NCI-H2227 treated with DMSO at 0.1 percent for 48 hours (cell line): ENCODE data around the gene ANKZF1.

Experiments
- DNase-seq: peaks from one replicate; lab custom pipeline; 2025; lab: John Stamatoyannopoulos, UW

ANKZF1 gene

DNA sequence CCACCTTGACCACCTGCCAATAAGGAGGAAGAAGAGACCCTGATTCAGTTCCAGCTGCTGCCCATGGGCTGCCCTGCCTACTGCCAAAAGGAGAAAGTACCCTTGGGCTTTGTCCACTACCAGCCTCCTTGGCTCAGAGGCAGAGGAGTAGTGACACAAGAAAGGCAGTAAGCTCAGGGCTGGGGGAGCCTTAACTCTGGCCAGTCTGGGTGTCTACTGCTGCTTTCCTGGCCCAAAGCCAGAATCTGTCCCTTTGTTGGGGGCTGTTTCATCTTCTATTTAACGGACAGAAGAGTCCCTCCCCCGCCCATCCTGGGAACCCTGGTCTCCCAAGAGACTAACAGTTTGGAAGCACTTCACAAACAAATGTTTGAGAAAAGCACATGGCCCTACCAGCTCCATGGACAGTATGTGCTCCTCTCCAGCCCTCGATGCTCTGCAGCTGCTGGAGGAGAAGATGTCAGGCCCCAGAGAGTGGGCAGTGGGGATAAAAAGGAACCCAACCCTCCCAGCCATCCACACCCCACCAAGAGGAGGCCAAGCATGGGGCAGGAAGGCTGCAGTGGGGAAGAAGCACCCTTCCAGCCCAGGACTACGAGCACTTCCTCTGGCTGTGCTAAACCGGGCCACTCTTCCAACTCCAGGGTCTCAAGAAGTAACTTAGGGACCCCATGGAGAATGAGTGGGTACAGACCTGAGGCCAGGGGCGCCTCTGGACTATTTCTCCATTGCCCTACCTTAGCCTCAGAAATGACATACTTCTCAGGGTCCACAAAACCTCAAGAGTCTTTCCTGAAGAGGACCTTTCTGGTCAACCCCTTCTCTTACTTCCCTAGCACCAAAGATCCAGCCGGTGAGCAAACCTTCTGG is 1.3 kb upstream of the ANKZF1 start:
- DNase-seq = no peak

DNA sequence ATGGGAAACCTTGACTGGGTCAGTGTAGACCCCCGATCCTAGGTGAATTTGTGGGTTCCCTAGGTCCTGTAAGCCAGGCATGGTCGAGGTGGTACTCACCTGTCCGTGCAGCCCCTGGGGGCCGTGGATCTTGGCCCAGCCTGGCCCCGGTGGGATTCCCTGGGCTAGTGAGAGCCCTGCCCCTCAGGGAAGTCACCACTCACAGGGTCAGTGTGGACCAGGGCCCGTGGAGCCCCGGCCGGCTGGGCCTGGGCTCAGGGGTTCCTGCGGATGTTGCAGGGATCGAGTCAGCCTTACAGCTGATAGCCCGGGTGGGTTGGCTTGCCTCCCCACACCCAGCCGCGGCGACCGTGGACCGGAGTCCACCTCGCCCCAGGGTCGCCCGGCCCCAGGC is 698 bp upstream of the ANKZF1 start:
- DNase-seq = no peak

DNA sequence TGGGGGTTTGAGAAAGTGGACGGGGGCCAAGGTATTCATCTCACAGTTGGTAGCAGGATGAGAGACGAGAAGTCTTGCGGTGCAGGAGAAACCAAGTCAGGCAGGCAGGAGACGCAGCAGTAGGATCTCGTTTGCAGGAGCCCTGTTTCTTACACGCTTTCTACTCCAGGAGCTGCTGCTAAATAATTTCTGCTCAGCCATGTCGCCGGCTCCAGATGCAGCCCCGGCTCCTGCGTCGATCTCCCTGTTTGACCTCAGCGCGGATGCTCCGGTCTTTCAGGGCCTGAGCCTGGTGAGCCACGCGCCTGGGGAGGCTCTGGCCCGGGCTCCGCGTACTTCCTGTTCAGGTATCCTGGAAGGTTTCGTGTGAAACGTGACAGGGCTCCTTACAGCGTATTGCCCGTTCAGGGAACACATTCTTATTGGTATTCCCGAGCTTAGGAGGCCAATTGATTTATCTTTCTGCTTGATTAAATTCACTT is 494 bp downstream of the ANKZF1 start:
- no peak for DNase-seq

DNA sequence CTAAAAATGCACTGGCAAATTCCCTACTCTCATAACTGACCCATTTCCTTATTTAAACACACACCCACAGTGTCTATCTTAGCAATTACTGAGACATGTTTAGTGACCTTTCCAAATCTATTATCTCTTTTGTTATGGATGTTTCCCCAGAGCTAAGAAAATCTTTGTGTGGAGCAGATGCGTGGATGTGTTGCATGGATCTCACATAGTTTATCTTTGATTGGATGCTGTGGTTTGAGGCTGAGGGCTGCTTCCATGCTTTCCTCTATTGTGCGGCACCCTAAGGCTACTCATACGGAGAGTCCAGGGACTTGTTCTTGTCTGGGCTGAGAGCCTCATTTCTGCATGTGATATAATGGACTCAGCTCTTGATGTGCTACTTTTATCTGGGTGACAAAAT is 4.7 kb downstream of the ANKZF1 start:
- no peak for DNase-seq

DNA sequence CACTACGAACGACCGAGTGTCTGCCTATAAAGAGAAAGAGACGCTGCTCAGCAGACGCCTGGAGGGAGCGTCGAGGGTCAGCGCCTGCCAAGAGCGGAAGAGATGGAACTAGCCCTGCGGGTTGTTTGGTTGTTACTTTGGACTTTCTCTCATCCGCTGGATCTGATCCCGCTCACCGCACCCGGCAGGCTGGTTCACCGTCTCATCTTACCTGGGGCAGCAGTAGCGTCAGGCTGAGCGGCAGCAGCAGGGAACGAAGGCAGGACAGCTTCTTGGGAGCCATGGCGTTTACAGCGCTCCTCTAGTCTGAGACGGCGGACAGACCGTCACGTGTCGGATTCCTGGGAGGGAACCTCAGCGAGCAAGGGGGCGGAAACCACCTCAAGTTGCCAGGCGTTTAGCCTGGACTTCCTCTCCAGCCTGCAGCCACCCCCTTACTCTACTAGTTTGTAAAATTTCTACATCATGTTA is 13.7 kb downstream of the ANKZF1 start:
- DNase-seq = no peak

DNA sequence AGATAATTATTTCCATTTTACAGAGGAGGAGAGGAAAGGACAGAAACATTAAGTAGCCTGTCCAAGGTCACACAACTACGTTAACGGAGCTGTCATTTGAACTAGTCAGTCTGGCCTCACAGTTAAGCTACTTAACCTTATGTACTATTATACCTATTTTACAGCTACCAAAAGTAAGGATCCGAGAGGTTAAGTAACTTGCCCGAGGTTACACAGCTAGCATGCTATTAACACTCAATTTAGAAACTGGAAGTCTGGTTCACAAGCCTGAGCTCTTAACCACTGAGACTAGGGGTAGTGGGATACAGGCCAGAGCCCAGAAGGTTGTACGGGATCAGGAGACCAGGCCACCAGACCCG is 15.2 kb downstream of the ANKZF1 start:
- DNase-seq = no peak

DNA sequence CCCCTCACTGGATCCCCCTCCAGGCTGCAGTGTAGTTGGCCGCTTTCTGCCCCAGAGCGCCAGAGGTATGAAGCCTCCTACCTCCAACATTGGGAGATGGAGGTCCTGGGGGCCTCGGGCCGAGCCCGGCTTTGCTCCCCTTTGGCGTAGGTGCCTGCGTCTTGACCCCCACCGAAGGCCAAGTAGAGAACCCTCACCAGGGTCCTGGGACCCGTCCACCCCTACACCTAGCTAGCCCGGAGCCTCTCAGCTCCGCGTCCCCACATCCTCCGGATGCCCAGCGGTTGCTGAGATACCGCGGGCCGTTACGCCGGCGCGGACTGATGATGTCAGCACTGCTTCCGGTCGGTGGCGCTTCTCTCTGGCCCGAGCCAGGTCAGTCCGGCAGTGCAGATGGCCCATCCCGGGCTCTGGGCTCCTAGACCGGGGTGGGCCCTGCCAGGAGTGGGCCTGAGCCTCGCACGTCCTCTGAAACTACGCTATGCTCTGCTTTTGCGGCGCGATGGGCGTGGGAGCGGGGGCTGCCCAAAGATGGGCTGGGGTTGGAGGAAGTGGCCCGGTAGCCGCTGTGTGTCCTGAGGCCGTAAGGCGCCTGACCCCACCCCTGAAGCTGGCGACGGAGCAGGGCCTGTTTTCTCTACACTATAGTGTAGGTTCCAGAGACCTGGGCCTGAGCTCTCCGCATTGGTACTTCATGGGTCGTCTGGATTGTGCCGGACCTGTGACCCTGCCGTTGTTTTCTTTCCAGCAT is 15.7 kb downstream of the ANKZF1 start, which contains the start of the genes GLB1L and STK16:
TSS of gene GLB1L (minus strand) at position 297 of the 751 bp plus-strand sequence. CDS start 1,871 bp downstream, outside the sequence.
TSS of gene STK16 (plus strand) at position 332 of the 751 bp plus-strand sequence. CDS start 521 bp downstream, outside the sequence.
- peak; percentile 82 for DNase-seq

DNA sequence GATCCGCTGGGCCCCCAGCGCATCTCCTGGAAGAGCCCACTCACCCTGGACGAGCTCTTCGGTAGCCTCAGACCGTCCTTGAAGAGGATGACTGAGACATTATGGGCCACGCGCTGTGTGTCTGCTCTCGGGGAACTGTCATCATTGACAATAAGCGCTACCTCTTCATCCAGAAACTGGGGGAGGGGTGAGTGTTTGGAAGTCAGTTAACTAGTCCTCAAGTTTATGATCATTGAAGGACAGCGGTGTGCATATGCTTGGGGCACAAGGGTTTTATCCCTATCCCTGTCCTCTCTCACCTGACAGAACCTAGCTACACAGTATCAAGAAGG is 16.3 kb downstream of the ANKZF1 start:
- DNase-seq = no peak

DNA sequence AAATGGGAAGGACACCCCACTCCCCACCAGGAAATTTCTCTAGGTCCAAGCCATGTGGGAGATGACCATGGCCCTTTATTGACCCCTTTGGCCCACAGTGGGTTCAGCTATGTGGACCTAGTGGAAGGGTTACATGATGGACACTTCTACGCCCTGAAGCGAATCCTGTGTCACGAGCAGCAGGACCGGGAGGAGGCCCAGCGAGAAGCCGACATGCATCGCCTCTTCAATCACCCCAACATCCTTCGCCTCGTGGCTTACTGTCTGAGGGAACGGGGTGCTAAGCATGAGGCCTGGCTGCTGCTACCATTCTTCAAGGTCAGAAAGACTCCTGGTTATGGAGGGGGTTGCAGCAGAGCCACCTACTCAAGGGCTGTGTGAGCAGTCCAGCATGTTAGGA is 17.0 kb downstream of the ANKZF1 start:
- no peak for DNase-seq

DNA sequence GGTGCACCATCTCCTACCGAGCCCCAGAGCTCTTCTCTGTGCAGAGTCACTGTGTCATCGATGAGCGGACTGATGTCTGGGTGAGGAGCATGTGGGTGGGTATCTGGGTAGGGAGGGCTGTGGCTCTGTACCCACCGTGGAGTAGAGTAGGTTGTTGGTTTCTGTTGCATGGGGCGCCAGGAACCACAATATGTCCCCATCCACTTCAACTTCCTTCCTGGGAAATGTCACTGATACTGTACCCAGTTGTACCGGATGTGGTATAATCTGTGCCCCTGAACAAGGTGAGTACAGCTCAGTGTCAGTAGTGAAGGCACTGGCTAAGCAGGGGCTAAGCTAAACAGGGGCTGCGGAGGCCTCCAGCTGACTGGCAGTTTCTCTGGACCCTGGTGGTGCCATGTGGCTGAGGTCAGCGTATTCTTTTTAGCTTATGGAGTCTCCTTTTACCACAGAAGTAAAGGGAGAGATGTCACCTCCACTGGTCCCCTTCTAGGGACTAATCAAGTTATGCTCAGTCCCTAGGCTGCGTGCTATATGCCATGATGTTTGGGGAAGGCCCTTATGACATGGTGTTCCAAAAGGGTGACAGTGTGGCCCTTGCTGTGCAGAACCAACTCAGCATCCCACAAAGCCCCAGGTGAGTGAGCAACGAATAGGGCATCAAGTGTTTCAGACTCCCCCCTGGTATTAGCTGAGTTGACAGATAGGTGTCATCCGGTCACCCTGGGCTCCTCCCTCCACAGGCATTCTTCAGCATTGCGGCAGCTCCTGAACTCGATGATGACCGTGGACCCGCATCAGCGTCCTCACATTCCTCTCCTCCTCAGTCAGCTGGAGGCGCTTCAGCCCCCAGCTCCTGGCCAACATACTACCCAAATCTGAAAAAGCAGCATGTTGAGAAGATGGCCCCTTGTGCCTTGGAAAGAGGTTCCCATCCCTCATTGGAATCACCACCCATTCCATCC is 18.4 kb downstream of the ANKZF1 start:
- no peak for DNase-seq

DNA sequence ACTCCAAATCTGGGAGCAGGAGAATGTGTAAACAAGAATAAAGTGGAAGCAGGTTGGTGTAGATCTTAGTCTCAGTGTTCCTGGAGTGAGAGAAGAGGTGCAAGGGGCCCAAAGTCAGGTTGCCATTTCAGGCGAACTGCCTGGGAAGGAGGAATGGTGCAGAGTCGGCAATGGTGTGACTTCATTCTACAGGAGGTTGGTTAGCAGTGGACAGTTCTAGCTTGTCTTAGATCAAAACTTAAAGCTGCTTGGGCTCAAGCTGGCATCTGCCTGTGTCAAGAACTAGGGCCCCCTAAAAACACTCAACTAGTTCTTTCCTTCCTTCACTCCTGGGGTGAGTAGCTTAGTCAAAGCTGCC is 19.2 kb downstream of the ANKZF1 start:
- DNase-seq = no peak

DNA sequence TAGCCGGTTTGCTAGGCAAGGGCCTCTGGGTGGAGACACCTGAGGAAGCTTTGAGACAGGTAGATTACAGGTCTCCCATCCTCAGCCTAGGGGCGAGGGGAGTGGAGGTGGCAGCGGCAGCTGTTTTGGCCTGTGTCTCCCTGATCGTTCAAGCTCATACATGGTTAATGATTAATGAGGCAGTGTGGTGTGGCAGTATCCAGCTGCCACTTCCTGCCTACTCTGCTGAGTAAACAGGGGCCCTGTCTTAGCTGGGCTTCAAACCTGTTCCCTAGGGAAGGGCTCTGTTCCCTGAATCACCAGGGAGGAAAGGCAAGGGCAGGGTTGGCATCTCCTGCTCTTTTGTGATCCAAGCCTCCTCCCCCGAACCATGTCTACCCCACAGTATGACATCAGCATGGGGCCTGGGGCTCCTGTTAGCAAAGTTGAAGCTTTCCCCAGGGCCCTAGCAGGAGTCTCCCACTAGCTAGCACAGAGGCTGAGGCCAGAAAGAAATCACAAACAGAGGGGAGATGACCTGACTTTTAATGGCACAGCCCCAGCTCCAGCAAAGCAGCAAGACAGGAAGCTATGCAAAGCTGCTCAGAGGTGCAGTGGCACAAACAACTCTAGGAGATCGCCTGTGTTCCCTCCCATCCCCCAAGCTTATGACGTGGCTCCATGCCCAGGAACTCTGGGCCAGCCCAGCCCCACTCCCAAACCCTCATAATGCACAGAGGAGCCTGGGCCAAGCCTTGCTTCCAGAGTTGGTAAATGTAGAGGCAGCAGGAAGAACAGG is 19.8 kb downstream of the ANKZF1 start:
- no peak for DNase-seq

DNA sequence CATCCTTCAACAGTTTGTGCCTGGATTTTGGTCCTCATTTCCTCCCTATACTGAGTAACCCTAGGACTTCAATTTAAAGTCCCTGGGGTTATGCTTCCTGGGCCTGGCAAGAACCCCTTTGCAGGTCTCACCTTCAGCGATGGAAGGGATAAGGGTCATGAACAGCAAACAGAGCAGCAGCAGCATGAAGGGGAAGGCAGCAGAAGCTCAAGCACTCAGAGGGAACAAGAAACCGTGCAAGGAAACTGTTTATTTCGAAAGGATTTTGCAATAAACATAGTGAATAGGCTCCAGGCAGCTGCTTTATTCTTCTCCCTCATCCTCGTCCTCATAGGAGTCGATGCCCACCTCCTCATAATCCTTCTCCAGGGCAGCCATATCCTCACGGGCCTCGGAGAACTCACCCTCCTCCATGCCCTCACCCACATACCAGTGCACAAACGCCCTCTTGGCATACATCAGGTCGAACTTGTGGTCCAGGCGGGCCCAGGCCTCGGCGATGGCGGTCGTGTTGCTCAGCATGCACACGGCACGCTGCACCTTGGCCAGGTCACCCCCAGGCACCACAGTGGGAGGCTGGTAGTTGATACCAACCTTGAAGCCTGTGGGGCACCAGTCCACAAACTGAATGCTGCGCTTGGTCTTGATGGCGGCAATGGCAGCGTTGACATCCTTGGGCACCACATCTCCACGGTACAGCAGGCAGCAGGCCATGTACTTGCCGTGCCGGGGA is 20.6 kb downstream of the ANKZF1 start:
- no peak for DNase-seq

DNA sequence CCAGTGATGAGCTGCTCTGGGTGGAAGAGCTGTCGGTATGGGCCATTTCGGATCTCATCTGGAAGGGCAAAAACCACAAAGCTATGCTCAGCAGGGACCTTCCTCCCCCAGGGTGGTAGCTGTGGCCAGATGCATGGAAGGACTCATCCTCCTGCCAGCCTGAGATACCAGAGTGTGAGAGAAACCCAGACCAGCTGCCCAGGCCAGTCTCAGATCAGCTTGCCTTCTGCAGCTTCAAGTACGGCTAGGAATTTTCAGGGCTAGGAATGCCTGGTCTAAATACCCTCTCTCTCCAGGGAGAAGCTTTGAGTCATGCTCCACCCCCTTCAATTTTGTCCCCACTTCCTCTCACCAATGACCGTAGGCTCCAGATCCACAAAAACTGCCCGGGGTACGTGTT is 22.1 kb downstream of the ANKZF1 start:
- DNase-seq = no peak

DNA sequence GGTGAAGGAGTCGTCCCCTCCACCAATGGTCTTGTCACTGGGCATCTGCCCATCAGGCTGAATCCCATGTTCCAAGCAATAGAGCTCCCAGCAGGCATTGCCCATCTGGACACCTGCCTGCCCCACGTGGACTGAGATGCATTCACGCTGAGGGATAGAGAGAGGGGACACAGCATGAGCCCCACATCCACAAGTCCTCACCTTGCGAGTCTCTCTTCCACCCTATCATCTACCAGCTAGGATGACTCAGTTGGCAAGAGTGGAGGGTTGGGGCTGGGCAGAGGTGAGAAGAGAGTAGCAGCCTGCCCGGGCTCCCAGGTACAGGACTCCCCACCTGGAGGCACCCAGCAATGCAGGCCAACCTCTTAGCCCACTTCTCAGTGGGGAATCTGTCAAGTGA is 22.5 kb downstream of the ANKZF1 start:
- DNase-seq = no peak

DNA sequence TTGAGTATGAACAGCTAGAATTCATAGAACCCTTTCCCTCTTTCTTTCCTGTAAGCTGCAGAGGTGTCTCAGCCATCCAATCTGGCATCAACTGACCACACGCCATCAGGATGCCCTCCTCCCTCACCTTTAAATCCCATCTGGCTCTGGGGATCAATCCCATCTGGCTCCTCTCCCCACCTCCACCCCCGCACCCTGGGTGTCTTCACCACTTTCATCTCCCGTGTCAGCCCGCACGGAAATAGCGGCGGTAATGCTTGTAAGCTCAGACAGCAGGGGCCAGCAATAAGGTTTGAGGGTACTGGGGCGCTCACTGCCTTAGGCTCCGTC is 22.9 kb downstream of the ANKZF1 start:
- DNase-seq = no peak

DNA sequence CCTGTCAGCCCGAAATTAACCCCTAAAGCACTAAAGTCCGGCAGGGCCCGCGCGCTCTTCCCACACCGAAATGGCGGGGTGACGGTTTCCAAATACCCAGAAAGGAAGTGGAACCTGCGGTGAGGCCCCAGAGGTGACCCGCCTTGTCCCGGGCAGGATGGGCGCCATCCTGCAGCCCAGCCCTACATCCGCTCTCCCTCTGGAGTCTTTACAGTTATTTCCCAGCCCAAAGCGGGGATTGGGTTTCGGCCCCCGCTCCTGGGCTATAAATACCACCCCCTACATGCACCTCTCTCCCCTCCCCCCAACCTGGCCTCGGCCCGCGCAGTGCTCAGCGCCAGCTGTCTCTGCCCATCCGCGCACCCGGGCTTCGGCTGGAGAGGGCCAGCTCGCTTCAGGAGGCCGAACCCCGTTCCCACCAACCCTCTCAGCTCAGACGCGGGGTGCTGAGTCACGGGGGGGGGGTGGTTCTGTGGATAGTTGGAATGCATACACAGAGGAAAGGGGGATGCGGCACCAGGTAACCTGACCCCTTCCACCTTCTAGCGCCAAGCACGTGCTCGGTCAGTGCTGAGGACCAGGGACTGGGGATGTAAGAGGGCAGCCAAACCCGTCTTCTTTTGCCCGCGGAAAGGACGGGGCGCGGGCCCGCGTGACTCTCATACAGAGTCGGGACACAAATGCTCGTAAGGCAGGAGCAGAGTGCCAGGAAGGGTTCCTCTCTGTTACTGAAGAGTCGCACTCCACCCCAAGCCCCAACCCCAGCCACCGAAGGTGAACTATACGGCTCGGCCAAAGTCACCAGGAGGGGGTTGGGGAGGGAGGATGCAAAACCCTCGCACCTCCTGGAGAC is 23.5 kb downstream of the ANKZF1 start, which contains the start of gene TUBA4B:
TSS of gene TUBA4B (plus strand) at position 344 of the 853 bp plus-strand sequence. CDS start at position 509, 165 bp downstream.
- DNase-seq = no peak

DNA sequence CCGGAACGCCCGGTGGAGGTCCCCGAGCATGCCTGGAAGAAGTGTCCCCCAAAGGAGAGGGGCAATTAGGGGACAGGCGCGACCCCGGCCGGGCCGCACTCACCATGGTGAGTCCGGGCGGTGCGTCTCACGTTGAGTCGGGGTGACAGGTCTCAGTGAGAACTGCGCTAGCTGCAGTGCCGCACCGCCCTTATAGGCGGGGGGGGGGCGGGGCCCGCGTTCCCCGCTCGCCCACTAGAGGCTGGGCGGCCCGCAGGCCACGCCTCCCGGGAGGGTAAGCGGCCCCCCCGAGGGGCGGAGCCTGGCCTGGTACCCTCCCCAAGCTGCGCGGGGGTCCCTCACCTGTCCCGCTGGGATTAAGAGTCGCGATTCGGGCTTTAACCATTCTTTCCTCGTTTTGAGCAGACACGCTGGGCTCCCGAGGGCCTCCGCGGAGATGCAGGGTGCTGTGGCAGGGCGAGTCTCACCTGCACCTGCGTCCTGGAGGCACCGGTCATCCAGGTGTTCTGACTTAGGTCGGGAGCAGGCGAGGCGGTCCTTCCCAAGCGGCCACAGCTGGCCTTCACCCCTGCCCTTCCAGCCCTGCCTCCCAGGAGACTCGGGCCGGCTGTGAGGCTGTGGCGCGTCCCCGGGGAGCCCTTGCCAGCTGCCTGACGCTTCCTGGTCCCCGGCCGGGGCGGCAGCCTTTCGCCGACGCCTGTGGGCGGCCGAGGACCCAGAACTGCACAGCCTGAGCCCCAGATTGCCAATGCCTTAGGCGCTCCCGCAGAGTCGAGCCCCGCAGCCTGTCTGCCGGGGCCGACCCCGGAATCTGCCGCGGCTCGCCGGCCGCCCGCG is 24.4 kb downstream of the ANKZF1 start, which contains the start of gene TUBA4A:
TSS of gene TUBA4A (minus strand) at position 166 of the 837 bp plus-strand sequence. CDS start at position 106, 60 bp downstream.
- peak; percentile 52 for DNase-seq
